ENCODE results near the gene PTMS. TPM values are rescaled to one million over a fixed set of nuclear protein-coding genes. Genes with fewer than 3 reads are reported as not detected.

Gene PTMS
- total and polyA plus RNA-seq, 9 of the 15 experiments (the other 6 are each of a cell fraction or from before 2014, with no cell fraction given) = 5.1 to 287 (median 78.5) TPM

- TF ChIP-seq HBP1 (CRISPR knock-in tag; IDR thresholded peaks at IDR 0.05) (no peak), FOXJ2 (tag; IDR thresholded peaks at IDR 0.05) (no peak), TRIM28 (IDR thresholded peaks at IDR 0.05) (0 out of 2 replicates have a peak, but pooled peaks have one; percentile 7), ZNF699 (CRISPR knock-in tag; IDR thresholded peaks at IDR 0.05; ENCODE audit: insufficient replicate concordance) (no peak), SFPQ (IDR thresholded peaks at IDR 0.05; ENCODE audit: low read depth, low read length) (no peak), ZNF140 (CRISPR knock-in tag; IDR thresholded peaks at IDR 0.05) (no peak), ETS2 (tag; IDR thresholded peaks at IDR 0.05; ENCODE audit: borderline replicate concordance, poor library complexity, severe bottlenecking) (no peak), CBX8 (IDR thresholded peaks at IDR 0.05; ENCODE audit: borderline replicate concordance, extremely low read depth, low read depth, low read length, poor library complexity, severe bottlenecking) (no peak), ELF1 (tag; IDR thresholded peaks at IDR 0.05) (no peak), ZNF324 (CRISPR knock-in tag; IDR thresholded peaks at IDR 0.05) (no peak), GABPB2 (CRISPR knock-in tag; conservative IDR thresholded peaks at IDR 0.05) (no peak), NFATC3 (IDR thresholded peaks at IDR 0.05) (no peak), SMARCC2 (IDR thresholded peaks at IDR 0.05; ENCODE audit: low read depth) (no peak), SMC3 (conservative IDR thresholded peaks at IDR 0.05; ENCODE audit: insufficient read depth, low read depth, low read length) (peak; percentile 90), BRCA1 (IDR thresholded peaks at IDR 0.05) (no peak), BRCA1 (CRISPR knock-in tag; IDR thresholded peaks at IDR 0.05) (no peak), ZNF3 (CRISPR knock-in tag; IDR thresholded peaks at IDR 0.05) (no peak), ZNF121 (CRISPR knock-in tag; conservative IDR thresholded peaks at IDR 0.05) (no peak), ZNF398 (CRISPR knock-in tag; IDR thresholded peaks at IDR 0.05) (no peak), ZFP36 (IDR thresholded peaks at IDR 0.05; ENCODE audit: low read depth, low read length, partially characterized antibody) (no peak), ZFP1 (CRISPR knock-in tag; IDR thresholded peaks at IDR 0.05) (no peak)
Measured at GRCh38 chr12:6778574-6779550, 12.7 kb downstream of the PTMS start (continued).

All from K562 (cell line).